ENCODE measurements around the gene NCK2. TPM values are rescaled to one million over a fixed set of nuclear protein-coding genes. Genes with fewer than 3 reads are reported as not detected.

NCK2 gene
- total and polyA plus RNA-seq, 7 donors = 36.4 to 59.9 (median 52.0) TPM

GRCh38 chr2:105856581-105856980, 111.9 kb downstream of the NCK2 start:
- Histone ChIP-seq H3K9me3 (no peaks in the 10 kb centered on the region), H3K36me3 (peaks cover 0 to 11% (median 2%) of the 10 kb centered on the region in 4 donors), H3K27me3 (no peaks in the 10 kb centered on the region), H3K4me1 (no peaks in the 10 kb centered on the region), H3K4me3 (no peak overlapping the region), H3K27ac (no peak overlapping the region)
- no peak for DNase-seq
- intact Hi-C loops (cut with DNase I) = no loop called here
- TF ChIP-seq POLR2AphosphoS5 (IDR thresholded peaks at IDR 0.05) (no peak), EP300 (IDR thresholded peaks at IDR 0.05) (no peak), CTCF (IDR thresholded peaks at IDR 0.05) (no peak), POLR2A (IDR thresholded peaks at IDR 0.05) (no peak)
- 83 to 89% methylated on average over 3 of the region's 3 CpGs for WGBS, 2 donors

GRCh38 chr2:105857076-105857740, 112.5 kb downstream of the NCK2 start:
- Histone ChIP-seq H3K4me3 (no peak overlapping the region), H3K4me1 (no peaks in the 10 kb centered on the region), H3K9me3 (no peaks in the 10 kb centered on the region), H3K27ac (no peak overlapping the region), H3K27me3 (no peaks in the 10 kb centered on the region), H3K36me3 (peaks cover 0 to 11% (median 2%) of the 10 kb centered on the region in 4 donors)
- no peak for DNase-seq
- intact Hi-C loops (cut with DNase I) = no loop called here
- WGBS, 2 donors = 80 to 94% methylated on average over 17 of the region's 17 CpGs
- TF ChIP-seq CTCF (IDR thresholded peaks at IDR 0.05) = no peak

DNA sequence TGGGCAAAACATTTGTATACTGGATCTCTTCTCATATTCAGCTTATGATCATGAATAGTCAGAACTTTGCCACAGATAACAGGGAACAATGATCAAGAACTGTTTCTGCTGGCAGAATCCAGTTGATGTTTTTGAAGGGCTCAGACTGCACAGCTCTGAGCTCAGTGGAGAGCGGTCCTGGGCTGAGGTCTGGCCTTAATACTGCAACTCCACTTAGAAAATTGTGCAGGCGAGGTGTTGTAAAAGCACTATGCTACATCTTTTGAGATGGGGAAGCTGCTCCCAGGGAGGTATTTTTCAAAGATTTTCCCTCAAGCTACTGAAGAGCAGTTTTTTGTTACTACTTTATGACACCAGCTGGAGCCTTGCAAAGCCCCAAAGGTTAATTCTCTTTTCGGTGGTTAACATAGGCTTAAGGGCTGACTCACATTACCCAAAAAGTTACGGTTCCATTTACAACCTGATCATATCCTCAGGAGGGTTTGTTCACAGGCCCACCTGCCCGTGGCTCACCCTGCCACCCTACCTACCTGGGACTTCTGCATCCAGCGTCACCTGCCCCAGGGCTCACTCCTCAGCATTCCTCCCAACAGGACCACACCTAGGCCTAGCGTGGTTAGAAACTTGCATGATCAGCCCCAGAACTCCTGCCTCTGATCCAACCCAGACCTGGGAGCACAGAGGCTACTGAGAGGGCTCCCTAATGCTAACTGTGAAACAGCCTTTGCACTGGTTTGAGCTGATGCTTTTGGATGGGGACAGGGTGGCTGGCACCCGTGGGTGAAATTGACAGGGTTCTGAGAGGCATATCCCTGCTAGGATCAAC, 114.4 kb downstream of the NCK2 start:
- WGBS, 2 donors = 67 to 69% methylated on average over 8 of the region's 8 CpGs
- Histone ChIP-seq H3K9me3 (no peaks in the 10 kb centered on the region), H3K27ac (no peak overlapping the region), H3K4me3 (no peak overlapping the region), H3K4me1 (peaks cover 0 to 9% (median 4%) of the 10 kb centered on the region in 4 donors), H3K36me3 (peaks cover 0 to 11% (median 2%) of the 10 kb centered on the region in 4 donors), H3K27me3 (no peaks in the 10 kb centered on the region)
- no peak for TF ChIP-seq POLR2AphosphoS5 (IDR thresholded peaks at IDR 0.05)
- TF ChIP-seq CTCF (IDR thresholded peaks at IDR 0.05) = no peak
- TF ChIP-seq EP300 (IDR thresholded peaks at IDR 0.05) = no peak
- TF ChIP-seq POLR2A (IDR thresholded peaks at IDR 0.05) = no peak
- intact Hi-C loops (cut with DNase I) = no loop called here
- DNase-seq = no peak

DNA sequence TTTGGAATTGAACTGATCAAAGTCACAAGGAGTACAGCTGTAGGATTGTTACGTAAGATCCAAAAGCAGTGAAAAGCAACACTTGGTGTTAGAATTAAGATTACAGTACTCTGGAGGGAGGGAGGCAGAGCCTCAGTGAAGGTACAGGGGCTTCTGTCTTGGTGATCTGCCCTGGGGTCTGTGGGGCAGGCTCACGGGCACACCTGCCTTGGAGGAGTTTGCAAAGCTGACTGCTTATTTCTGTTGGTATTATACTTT, 114.9 kb downstream of the NCK2 start:
- no peak for DNase-seq
- Histone ChIP-seq H3K27ac (no peak overlapping the region), H3K9me3 (no peaks in the 10 kb centered on the region), H3K4me1 (peaks cover 0 to 9% (median 4%) of the 10 kb centered on the region in 4 donors), H3K4me3 (no peak overlapping the region), H3K36me3 (peaks cover 0 to 11% (median 2%) of the 10 kb centered on the region in 4 donors), H3K27me3 (no peaks in the 10 kb centered on the region)
- WGBS, 2 donors = 94% methylated on average over 2 of the region's 2 CpGs
- TF ChIP-seq POLR2AphosphoS5 (IDR thresholded peaks at IDR 0.05) = no peak
- TF ChIP-seq CTCF (IDR thresholded peaks at IDR 0.05) = no peak
- no peak for TF ChIP-seq EP300 (IDR thresholded peaks at IDR 0.05)
- no peak for TF ChIP-seq POLR2A (IDR thresholded peaks at IDR 0.05)
- intact Hi-C loops (cut with DNase I) = no loop called here

Data from sigmoid colon (tissue), 7 donors.